Urinary bladder (tissue), 4 donors: Measurements from ENCODE around the gene RAF1. TPM values are rescaled to one million over a fixed set of nuclear protein-coding genes. Genes with fewer than 3 reads are reported as not detected.
"Not testable (repeated sequence)": the region's sequence is repeated elsewhere in the genome, so short reads cannot be mapped to it uniquely, and the experiment has no call there.

Experiments
- DNase-seq: peaks from one replicate; pipeline ENCODE4 v3.0.0-alpha.2; 2015; ENCODE audit errors: extremely low spot score
- H3K27ac ChIP-seq: one replicate; pipeline ENCODE4 v1.5.1; 2013; ENCODE audit warnings: low read depth, mild to moderate bottlenecking, moderate library complexity
- H3K36me3 ChIP-seq: one replicate; pipeline ENCODE4 v1.6.1; 2013; ENCODE audit warnings: mild to moderate bottlenecking, moderate library complexity; ENCODE audit not compliant: insufficient read depth
- H3K4me1 ChIP-seq: one replicate; pipeline ENCODE4 v1.6.1; 2013; ENCODE audit warnings: mild to moderate bottlenecking, moderate library complexity; ENCODE audit not compliant: insufficient read depth
- H3K4me3 ChIP-seq: one replicate; pipeline ENCODE4 v1.5.1; 2013; ENCODE audit warnings: low read depth, low read length
- WGBS: extraction: QIAGEN DNeasy Blood & Tissue Kit; methylation state at CpG from one replicate; pipeline ENCODE4 v1.1.7; 2013; 5-methylcytosine and 5-hydroxymethylcytosine counted together
- polyA plus RNA-seq: library from polyadenylated mRNA; stranded (reverse); fragments of 200-250 nt; gene quantifications from one replicate; pipeline ENCODE4 v1.2.3, GENCODE V29; 2013
- total RNA-seq: library from RNA; depleted of rRNA; stranded (reverse); fragments of >200 nt; gene quantifications from one replicate; pipeline ENCODE4 v1.2.3, GENCODE V29; 2014
- donor health status: healthy with polysubstance abuse.
- donor health status: healthy.

RAF1 gene
- total RNA-seq (107 TPM), polyA plus RNA-seq (69.5 TPM)

DNA sequence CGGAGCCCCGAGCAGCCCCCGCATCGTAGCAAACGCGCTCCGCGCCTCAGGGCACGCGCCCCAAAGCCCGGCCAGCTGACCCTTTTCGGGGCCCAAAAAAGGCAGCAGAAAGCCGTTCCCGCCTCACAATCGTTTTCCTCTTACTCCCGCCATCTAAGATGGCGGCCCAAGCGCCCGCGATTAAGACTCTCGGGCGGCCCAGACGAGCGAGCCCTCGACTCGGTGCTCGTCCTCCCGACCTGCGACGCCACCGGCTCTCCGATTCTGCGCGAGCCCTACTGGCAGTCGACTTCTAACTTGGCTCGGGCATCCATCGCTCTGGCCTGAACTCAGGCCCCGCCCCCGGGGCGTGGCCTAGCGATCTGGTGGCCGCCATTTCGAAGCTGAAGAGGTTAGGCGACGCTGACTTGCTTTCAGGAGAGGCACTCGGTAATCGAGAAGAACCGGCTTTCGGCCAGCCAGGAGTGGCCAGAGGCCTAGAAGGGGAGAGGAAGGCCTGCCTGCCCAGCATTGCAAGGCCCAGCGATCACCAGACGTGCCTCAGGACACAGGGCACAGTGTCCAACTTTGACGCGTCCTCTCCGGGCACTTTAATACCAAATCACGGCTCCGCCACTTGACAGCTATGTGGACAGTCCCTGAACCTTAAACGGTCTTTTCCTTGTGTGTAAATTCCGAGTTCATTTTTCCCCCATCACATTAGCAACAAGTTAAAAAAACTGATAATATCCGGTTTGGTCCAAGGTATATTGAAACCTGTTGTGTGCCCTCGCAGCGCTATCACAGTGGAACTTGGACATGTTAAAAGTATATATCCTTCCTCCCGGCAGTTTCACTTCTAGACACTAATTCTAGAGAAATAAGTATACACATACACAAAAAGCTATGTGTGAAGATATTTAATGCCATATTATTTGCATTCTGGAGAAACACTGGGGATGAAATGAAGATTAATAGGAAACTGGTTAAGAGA lies at the start of gene RAF1:
Gene RAF1 (minus strand): TSS at position 182 of the 973 bp plus-strand sequence. CDS start 45,396 bp downstream, outside the sequence.
- DNase-seq = peak; percentile 93
- Histone ChIP-seq H3K36me3 (no peaks in the 10 kb centered on the region), H3K27ac (peak within 1 kb of the TSS; percentile 100), H3K4me3 (peak within 1 kb of the TSS; percentile 94), H3K4me1 (peaks cover 3% of the 10 kb centered on the region)
- 1% methylated on average over 62 of the region's 62 CpGs for WGBS

DNA sequence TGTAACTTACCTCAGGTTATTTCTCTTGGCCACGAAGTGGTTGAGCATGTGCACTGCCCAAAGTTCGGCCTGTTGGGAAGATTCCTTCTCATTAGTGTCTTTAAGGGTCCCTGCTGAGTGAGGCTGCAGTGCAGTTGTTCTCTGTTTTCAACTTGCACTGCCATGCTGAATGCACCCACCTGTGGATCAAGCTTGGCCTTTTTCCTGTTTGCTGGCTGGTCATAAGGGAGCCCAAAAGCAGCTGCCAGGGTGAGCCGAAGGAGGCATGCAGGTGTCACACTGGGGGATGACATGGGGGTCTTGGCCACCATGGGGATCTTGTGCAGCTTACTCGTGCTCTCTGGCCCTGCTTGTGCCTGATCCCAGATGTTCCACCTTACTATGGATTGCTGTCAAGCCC lies 46.1 kb upstream of the RAF1 start:
- 83% methylated on average over 4 of the region's 4 CpGs for WGBS
- DNase-seq = no peak

DNA sequence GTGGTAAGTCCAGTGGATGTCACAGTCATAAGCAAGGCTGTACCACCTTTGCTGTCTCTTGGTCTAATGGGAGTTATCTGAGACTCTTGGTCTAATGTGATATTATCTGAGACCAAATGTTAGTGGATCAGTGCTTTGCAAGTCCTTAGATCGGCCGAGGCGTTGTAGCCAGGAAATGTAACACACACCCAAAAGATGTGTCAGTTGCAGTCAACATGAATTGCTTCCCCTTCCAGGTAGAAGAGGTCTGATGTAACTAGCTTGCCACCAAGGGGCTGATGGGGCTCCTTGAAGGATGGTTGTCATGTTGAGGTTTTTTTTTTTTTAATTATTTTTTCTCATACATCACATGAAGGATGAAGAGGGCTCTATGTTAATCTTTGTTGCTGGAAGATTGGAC lies 45.4 kb upstream of the RAF1 start:
- no peaks in the 10 kb centered on the region for H3K4me1 ChIP-seq
- DNase-seq = no peak
- H3K27ac ChIP-seq = no peak overlapping the region
- 85% methylated on average over 3 of the region's 3 CpGs for WGBS
- H3K4me3 ChIP-seq = no peak overlapping the region
- H3K36me3 ChIP-seq = no peaks in the 10 kb centered on the region

More for the DNA sequence above, 46.1 kb upstream of the RAF1 start:
- Histone ChIP-seq H3K4me3 (no peak overlapping the region), H3K27ac (no peak overlapping the region), H3K4me1 (no peaks in the 10 kb centered on the region), H3K36me3 (no peaks in the 10 kb centered on the region)

DNA sequence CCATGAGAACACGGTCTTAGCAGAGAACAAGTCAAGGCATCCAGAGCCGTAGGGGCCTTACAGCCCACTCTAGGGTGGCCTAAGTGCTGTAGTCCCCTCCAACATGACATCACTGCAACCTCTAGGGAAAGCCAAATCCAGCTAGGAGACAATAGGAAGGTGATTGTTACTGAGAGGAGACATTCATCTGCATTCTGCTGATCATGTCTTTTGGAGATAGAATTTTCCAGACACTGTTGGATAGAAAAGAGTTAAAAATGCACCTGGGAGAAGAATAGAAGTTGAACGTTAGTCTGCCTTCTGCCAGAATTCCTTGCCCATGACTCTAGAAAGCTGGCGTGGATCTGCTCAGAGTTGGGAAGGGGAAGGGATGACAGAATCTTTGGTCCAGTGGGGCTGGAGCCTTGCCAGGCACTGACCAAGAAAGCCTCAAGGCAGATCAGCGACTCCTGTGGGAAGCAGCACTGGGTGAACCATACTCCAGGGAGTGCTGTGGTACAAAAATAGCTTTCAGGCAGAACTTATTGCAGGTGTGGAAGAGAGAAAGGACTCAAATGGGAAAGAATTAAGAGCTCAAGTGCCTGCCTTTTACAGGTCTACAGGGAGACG lies 44.8 kb upstream of the RAF1 start:
- Histone ChIP-seq H3K4me3 (no peak overlapping the region), H3K4me1 (no peaks in the 10 kb centered on the region), H3K36me3 (no peaks in the 10 kb centered on the region), H3K27ac (no peak overlapping the region)
- 51% methylated on average over 6 of the region's 6 CpGs for WGBS
- no peak for DNase-seq

DNA sequence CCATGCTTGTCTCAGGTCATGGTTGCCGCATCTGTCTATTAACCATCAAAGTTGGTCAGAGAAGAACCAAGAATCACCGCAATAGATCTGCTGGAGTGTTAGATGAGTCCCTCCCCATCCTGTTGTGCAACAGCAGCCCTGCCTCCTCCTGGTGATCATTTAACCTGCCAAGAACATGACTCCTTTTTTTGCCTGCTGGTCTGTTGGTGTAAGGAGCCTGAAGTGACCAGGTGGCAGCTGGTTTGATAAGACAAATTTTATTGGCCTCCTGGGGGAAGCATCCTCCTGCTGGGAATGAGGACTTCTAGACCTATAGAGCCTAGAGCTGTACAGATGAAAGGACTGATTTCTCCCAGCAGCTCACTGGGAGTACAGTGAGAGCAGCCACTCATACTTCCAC lies 43.5 kb upstream of the RAF1 start:
- 88% methylated on average over 2 of the region's 2 CpGs for WGBS
- no peak overlapping the region for H3K27ac ChIP-seq
- no peaks in the 10 kb centered on the region for H3K4me1 ChIP-seq
- DNase-seq = no peak
- H3K4me3 ChIP-seq = no peak overlapping the region
- no peaks in the 10 kb centered on the region for H3K36me3 ChIP-seq

- no peak for DNase-seq
- 84% methylated on average over 2 of the region's 2 CpGs for WGBS
- H3K36me3 ChIP-seq = no peaks in the 10 kb centered on the region
- no peaks in the 10 kb centered on the region for H3K4me1 ChIP-seq
- no peak overlapping the region for H3K27ac ChIP-seq
- H3K4me3 ChIP-seq = no peak overlapping the region
Measured at GRCh38 chr3:12706504-12707253, 42.8 kb upstream of the RAF1 start.

DNA sequence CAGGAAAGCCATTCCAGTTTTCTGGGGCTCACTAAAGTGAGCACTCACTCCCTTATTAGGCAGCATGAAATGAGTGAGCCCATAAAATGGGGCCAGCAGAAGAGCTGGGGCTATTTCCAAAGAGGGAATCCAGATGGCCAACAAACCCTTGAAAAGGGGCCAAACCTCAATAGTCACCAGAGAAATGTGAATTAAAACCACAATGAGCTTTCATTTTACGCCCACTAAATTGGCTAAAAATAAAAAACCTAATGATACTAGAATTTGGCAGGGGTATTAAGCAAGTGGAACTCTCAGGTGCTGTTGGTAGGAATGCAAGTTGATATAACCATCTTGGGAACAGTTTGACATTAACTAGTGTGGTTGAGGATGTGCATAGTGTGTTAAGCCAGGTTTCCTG lies 42.1 kb upstream of the RAF1 start:
- Histone ChIP-seq H3K36me3 (no peaks in the 10 kb centered on the region), H3K4me1 (no peaks in the 10 kb centered on the region), H3K27ac (no peak overlapping the region), H3K4me3 (no peak overlapping the region)
- DNase-seq = no peak
- WGBS = 81% methylated on average over 1 of the region's 1 CpG

DNA sequence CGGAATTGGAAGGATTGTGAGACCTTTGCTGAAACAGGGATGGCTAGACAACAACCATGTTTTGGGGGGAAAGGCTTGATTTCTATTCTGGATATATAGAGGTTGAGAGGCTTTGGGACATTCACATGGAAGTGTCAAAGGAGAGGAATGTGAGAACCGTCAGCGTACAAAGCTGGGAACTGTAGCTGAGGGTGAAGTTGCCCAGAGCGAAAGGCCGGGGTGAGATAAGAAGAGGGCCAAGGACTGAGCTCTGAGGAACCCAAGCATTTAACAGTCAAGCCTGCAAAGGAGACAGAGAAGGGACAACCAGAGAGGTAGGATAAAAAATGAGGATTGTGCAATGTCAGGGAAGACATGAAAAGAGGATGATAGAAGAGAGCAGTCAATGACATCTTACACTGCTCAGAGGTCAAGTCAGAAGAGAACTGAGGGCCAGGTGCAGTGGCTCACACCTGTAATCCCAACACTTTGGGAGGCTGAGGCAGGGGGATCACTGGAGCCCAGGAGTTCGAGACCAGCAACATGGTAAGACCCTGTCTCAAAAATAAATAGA lies 41.5 kb upstream of the RAF1 start:
- Histone ChIP-seq H3K4me1 (no peaks in the 10 kb centered on the region), H3K4me3 (no peak overlapping the region), H3K27ac (no peak overlapping the region), H3K36me3 (no peaks in the 10 kb centered on the region)
- WGBS = 90% methylated on average over 6 of the region's 6 CpGs
- no peak for DNase-seq

DNA sequence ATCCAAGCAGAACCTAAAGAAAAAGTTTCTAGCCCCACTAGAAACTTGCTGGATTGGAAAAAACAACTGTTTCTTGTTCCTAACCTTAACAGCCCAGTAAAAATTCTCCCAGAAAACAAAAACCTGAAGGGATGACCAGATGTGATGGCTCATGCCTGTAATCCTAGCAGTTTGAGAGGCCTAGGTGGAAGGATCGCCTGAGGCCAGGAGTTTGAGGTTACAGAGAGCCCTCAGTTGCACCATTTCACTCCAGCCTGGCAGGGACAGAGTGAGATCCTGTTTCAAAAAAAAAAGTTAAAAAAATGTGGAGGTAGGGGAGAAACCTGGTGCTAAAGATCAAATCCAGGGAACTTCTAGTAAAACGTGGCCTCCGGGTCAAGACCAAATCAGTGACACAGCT lies 38.6 kb upstream of the RAF1 start:
- H3K4me1 ChIP-seq = no peaks in the 10 kb centered on the region
- WGBS = 60% methylated on average over 3 of the region's 3 CpGs
- no peak overlapping the region for H3K27ac ChIP-seq
- no peak overlapping the region for H3K4me3 ChIP-seq
- no peaks in the 10 kb centered on the region for H3K36me3 ChIP-seq
- no peak for DNase-seq

DNA sequence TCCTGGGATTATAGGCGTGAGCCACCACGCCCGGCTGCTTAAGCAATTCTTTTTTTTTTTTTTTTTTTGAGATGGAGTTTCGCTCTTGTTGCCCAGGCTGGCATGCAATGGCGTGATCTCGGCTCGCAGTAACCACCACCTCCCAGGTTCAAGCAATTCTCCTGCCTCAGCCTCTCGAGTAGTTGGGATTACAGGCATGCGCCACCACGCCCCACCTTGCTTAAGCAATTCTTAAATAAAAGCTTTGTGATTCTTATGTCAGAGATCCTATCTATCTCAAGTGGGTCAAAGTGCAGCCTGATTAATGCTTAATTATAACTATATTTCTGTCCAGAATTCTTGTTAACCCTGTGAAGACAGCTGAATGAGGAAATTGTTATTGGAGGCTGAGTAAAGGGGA lies 37.7 kb upstream of the RAF1 start:
- 90% methylated on average over 10 of the region's 10 CpGs for WGBS
- H3K36me3 ChIP-seq, H3K27ac ChIP-seq, H3K4me3 ChIP-seq, DNase-seq, H3K4me1 ChIP-seq: not testable (repeated sequence)

DNA sequence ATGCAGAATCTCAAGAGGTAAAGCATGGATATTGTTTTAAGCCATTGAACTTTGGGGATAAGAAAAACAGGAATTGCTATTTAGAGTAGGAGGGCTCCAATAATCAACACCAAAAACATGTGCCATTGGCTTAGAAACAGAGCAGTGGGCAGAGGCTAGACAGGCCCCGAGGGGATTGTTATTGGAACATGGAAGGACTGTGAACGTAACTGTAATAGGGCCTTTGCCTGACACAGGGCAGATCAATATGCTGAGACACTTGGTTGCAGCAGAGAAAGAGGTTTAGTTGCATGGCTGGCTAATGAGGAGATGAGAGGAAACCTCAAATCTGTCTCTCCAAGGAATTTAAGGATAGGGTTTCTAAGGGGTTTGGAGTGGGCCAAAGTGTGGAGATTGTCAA lies 36.9 kb upstream of the RAF1 start:
- H3K27ac ChIP-seq = no peak overlapping the region
- WGBS = 84% methylated on average over 2 of the region's 2 CpGs
- no peaks in the 10 kb centered on the region for H3K4me1 ChIP-seq
- DNase-seq = no peak
- no peaks in the 10 kb centered on the region for H3K36me3 ChIP-seq
- H3K4me3 ChIP-seq = no peak overlapping the region

GRCh38 chr3:12695916-12696315 lies 32.0 kb upstream of the RAF1 start:
- Histone ChIP-seq H3K27ac (no peak overlapping the region), H3K4me3 (no peak overlapping the region), H3K36me3 (no peaks in the 10 kb centered on the region), H3K4me1 (no peaks in the 10 kb centered on the region)
- no peak for DNase-seq
- WGBS = 83% methylated on average over 2 of the region's 2 CpGs

DNA sequence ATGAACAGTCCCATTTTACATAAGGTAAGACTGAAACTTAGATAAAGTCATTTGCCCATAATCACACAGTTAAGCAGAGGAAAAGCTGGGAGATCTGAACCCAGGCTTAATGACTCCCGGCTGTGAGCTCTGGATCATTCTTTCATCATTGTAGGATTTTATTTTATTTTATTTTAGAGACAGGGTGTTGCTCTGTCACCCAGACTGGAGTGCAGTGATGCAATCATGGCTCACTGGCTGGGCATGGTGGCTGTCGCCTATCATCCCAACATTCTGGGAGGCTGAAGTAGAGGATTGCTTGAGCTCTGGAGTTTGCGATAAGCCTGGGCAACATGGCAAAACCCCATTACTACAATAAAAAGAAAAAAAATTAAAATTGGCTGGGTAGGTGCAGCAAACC lies 31.2 kb upstream of the RAF1 start:
- Histone ChIP-seq H3K4me1 (no peaks in the 10 kb centered on the region), H3K4me3 (no peak overlapping the region), H3K36me3 (no peaks in the 10 kb centered on the region), H3K27ac (no peak overlapping the region)
- DNase-seq = no peak
- 90% methylated on average over 3 of the region's 3 CpGs for WGBS
